Measurements from ENCODE around the gene KRTAP20-1. TPM values are rescaled to one million over a fixed set of nuclear protein-coding genes. Genes with fewer than 3 reads are reported as not detected.

KRTAP20-1 gene
- not detected for polyA plus RNA-seq (ENCODE audit: insufficient read length in 3 of 3)
- long read RNA-seq, donor 1: 0 reads
- long read RNA-seq, donor 2: 0 reads
- long read RNA-seq, donor 3: 0 reads
- long read RNA-seq, donor 4: 0 reads
- long read RNA-seq, donor 5: 0 reads
- long read RNA-seq, donor 6: 0 reads
- long read RNA-seq, donor 7: 0 reads
- long read RNA-seq, donor 8: 0 reads
- long read RNA-seq, donor 9: 0 reads
- long read RNA-seq, donor 10: 0 reads
- long read RNA-seq, donor 11: 0 reads
- long read RNA-seq, donor 12: 0 reads
- long read RNA-seq, donor 13: 0 reads
- long read RNA-seq, donor 14: 0 reads
- long read RNA-seq, donor 15: 0 reads
- long read RNA-seq, donor 16: 0 reads

- DNase-seq (ENCODE audit: extremely low read depth in 1 of 11, low read depth in 9 of 11, low spot score in 4 of 11): no peak
Observed at GRCh38 chr21:30616125-30616524, at the start of gene KRTAP20-1. KRTAP20-1 (plus strand) TSS chr21:30616425; CDS start chr21:30616455, 30 bp downstream.

- no peak for DNase-seq (ENCODE audit: extremely low read depth in 1 of 11, low read depth in 9 of 11, low spot score in 4 of 11)
Observed at GRCh38 chr21:30567617-30568016, 48.6 kb upstream of the KRTAP20-1 start.

GRCh38 chr21:30577766-30578165 lies 38.5 kb upstream of the KRTAP20-1 start:
- DNase-seq (ENCODE audit: extremely low read depth in 1 of 11, low read depth in 9 of 11, low spot score in 4 of 11): no peak

- no peak for DNase-seq (ENCODE audit: extremely low read depth in 1 of 11, low read depth in 9 of 11, low spot score in 4 of 11)
Observed at GRCh38 chr21:30579346-30579745, 36.9 kb upstream of the KRTAP20-1 start.

GRCh38 chr21:30580132-30580531 lies 36.1 kb upstream of the KRTAP20-1 start:
- no peak for DNase-seq (ENCODE audit: extremely low read depth in 1 of 11, low read depth in 9 of 11, low spot score in 4 of 11)

GRCh38 chr21:30582870-30583269 lies 33.4 kb upstream of the KRTAP20-1 start:
- DNase-seq (ENCODE audit: extremely low read depth in 1 of 11, low read depth in 9 of 11, low spot score in 4 of 11): no peak

- DNase-seq (ENCODE audit: extremely low read depth in 1 of 11, low read depth in 9 of 11, low spot score in 4 of 11): no peak
Observed at GRCh38 chr21:30590297-30590696, 25.9 kb upstream of the KRTAP20-1 start, which contains the start of gene KRTAP22-2. KRTAP22-2 (minus strand) TSS chr21:30590397.

- no peak for DNase-seq (ENCODE audit: extremely low read depth in 1 of 11, low read depth in 9 of 11, low spot score in 4 of 11)
Observed at GRCh38 chr21:30592140-30592539, 24.1 kb upstream of the KRTAP20-1 start, which contains the start of gene KRTAP6-3. KRTAP6-3 (plus strand) TSS chr21:30592440; CDS start chr21:30592446, 6 bp downstream.

- DNase-seq (ENCODE audit: extremely low read depth in 1 of 11, low read depth in 9 of 11, low spot score in 4 of 11): no peak
Observed at GRCh38 chr21:30598802-30599201, 17.4 kb upstream of the KRTAP20-1 start, which contains the start of gene KRTAP6-2. KRTAP6-2 (minus strand) TSS chr21:30598902; CDS start chr21:30598874, 28 bp downstream.

GRCh38 chr21:30600787-30601186 lies 15.4 kb upstream of the KRTAP20-1 start, which contains the start of gene KRTAP22-1:
KRTAP22-1 (plus strand) TSS chr21:30601087.
- no peak for DNase-seq (ENCODE audit: extremely low read depth in 1 of 11, low read depth in 9 of 11, low spot score in 4 of 11)

GRCh38 chr21:30605968-30606367 lies 10.3 kb upstream of the KRTAP20-1 start:
- no peak for DNase-seq (ENCODE audit: extremely low read depth in 1 of 11, low read depth in 9 of 11, low spot score in 4 of 11)

- no peak for DNase-seq (ENCODE audit: extremely low read depth in 1 of 11, low read depth in 9 of 11, low spot score in 4 of 11)
Observed at GRCh38 chr21:30612132-30612531, 4.1 kb upstream of the KRTAP20-1 start.

- no peak for DNase-seq (ENCODE audit: extremely low read depth in 1 of 11, low read depth in 9 of 11, low spot score in 4 of 11)
Observed at GRCh38 chr21:30613836-30614235, 2.4 kb upstream of the KRTAP20-1 start, which contains the start of gene KRTAP6-1. KRTAP6-1 (minus strand) TSS chr21:30613930; CDS start chr21:30613904, 26 bp downstream.

GRCh38 chr21:30615199-30615598 lies 1.0 kb upstream of the KRTAP20-1 start:
- DNase-seq (ENCODE audit: extremely low read depth in 1 of 11, low read depth in 9 of 11, low spot score in 4 of 11): no peak

GRCh38 chr21:30620080-30620479 lies 3.9 kb downstream of the KRTAP20-1 start:
- no peak for DNase-seq (ENCODE audit: extremely low read depth in 1 of 11, low read depth in 9 of 11, low spot score in 4 of 11)

GRCh38 chr21:30620522-30620921 lies 4.3 kb downstream of the KRTAP20-1 start, which contains the start of gene KRTAP20-4:
KRTAP20-4 (plus strand) TSS chr21:30620627.
- no peak for DNase-seq (ENCODE audit: extremely low read depth in 1 of 11, low read depth in 9 of 11, low spot score in 4 of 11)

- no peak for DNase-seq (ENCODE audit: extremely low read depth in 1 of 11, low read depth in 9 of 11, low spot score in 4 of 11)
Observed at GRCh38 chr21:30623362-30623761, 7.1 kb downstream of the KRTAP20-1 start.

GRCh38 chr21:30625449-30626165 lies 9.4 kb downstream of the KRTAP20-1 start:
- no peak for DNase-seq (ENCODE audit: extremely low read depth in 1 of 11, low read depth in 9 of 11, low spot score in 4 of 11)

GRCh38 chr21:30628109-30628508 lies 11.9 kb downstream of the KRTAP20-1 start:
- no peak for DNase-seq (ENCODE audit: extremely low read depth in 1 of 11, low read depth in 9 of 11, low spot score in 4 of 11)

GRCh38 chr21:30629200-30629599 lies 13.0 kb downstream of the KRTAP20-1 start:
- DNase-seq (ENCODE audit: extremely low read depth in 1 of 11, low read depth in 9 of 11, low spot score in 4 of 11): no peak
